Activated T-cell treated with anti-CD3 and anti-CD28 coated beads, Interleukin-2, amount 50 U/mL, for 72 hours (primary cell): ENCODE measurements around the gene KRT71. TPM values are rescaled to one million over a fixed set of nuclear protein-coding genes. Genes with fewer than 3 reads are reported as not detected.

Source experiments
- ATAC-seq, 2 donors: fragments of 150-1000 bp; cut with Tn5 transposase; replicated peaks in 1 of 2; 2 replicates each; pipeline ENCODE4 v1.10.0; 2021; ENCODE audit warnings: moderate library complexity in 2 of 2, mild to moderate bottlenecking in 1 of 2
- DNase-seq, 2 donors: peaks; one replicate each; pipeline ENCODE4 v3.0.0; 2021 to 2022; ENCODE audit warnings: mixed read lengths in 1 of 2
- H3K27ac Mint-ChIP-seq: one replicate; pipeline ENCODE4 v1.8.0; 2022; ENCODE audit warnings: mild to moderate bottlenecking, moderate library complexity, mixed read lengths
- H3K27me3 Mint-ChIP-seq: one replicate; pipeline ENCODE4 v1.8.0; 2022; ENCODE audit warnings: low read depth, mixed read lengths
- H3K36me3 Mint-ChIP-seq, 2 donors: one replicate each; pipeline ENCODE4 v1.8.0; 2022; ENCODE audit warnings: mixed read lengths in 2 of 2, mild to moderate bottlenecking in 1 of 2; ENCODE audit not compliant: insufficient read depth in 2 of 2
- H3K4me1 Mint-ChIP-seq: one replicate; pipeline ENCODE4 v1.8.0; 2022; ENCODE audit warnings: low read depth, mixed read lengths
- H3K4me3 Mint-ChIP-seq, 2 donors: one replicate each; pipeline ENCODE4 v1.8.0; 2022; ENCODE audit warnings: mild to moderate bottlenecking in 2 of 2, mixed read lengths in 2 of 2, moderate library complexity in 2 of 2
- H3K9me3 Mint-ChIP-seq, 2 donors: one replicate each; pipeline ENCODE4 v1.8.0; 2022; ENCODE audit warnings: mixed read lengths in 2 of 2
- total RNA-seq, 2 donors: library from RNA; stranded (reverse); gene quantifications; one replicate each; pipeline ENCODE4 v1.2.3, GENCODE V29; 2022

KRT71 gene
- total RNA-seq, 2 donors from 2014 or later = not detected

- no peaks in the 10 kb centered on the region for H3K27me3 Mint-ChIP-seq
- H3K4me1 Mint-ChIP-seq = peaks cover 7% of the 10 kb centered on the region
- ATAC-seq = no peak
- H3K9me3 Mint-ChIP-seq = no peaks in the 10 kb centered on the region
- no peak overlapping the region for H3K4me3 Mint-ChIP-seq
- DNase-seq = no peak
- H3K36me3 Mint-ChIP-seq = no peaks in the 10 kb centered on the region
- no peak overlapping the region for H3K27ac Mint-ChIP-seq
Measured at GRCh38 chr12:52542157-52542556, 10.8 kb downstream of the KRT71 start.

GRCh38 chr12:52541709-52542108 lies 11.2 kb downstream of the KRT71 start:
- Mint-ChIP-seq H3K27ac (no peak overlapping the region), H3K36me3 (no peaks in the 10 kb centered on the region), H3K4me1 (peaks cover 7% of the 10 kb centered on the region), H3K4me3 (no peak overlapping the region), H3K27me3 (no peaks in the 10 kb centered on the region), H3K9me3 (no peaks in the 10 kb centered on the region)
- no peak for DNase-seq
- no peak for ATAC-seq

- Mint-ChIP-seq H3K27ac (no peak overlapping the region), H3K4me1 (peaks cover 7% of the 10 kb centered on the region), H3K9me3 (no peaks in the 10 kb centered on the region), H3K36me3 (no peaks in the 10 kb centered on the region), H3K4me3 (no peak overlapping the region), H3K27me3 (no peaks in the 10 kb centered on the region)
- ATAC-seq (no peak), DNase-seq (no peak)
Measured at GRCh38 chr12:52540531-52540930, 12.4 kb downstream of the KRT71 start.

- no peaks in the 10 kb centered on the region for H3K9me3 Mint-ChIP-seq
- H3K27me3 Mint-ChIP-seq = no peaks in the 10 kb centered on the region
- H3K4me3 Mint-ChIP-seq = no peak overlapping the region
- no peak overlapping the region for H3K27ac Mint-ChIP-seq
- H3K36me3 Mint-ChIP-seq = no peaks in the 10 kb centered on the region
- DNase-seq = no peak
- ATAC-seq = no peak
- H3K4me1 Mint-ChIP-seq = peaks cover 7% of the 10 kb centered on the region
Measured at GRCh38 chr12:52539821-52540173, 13.1 kb downstream of the KRT71 start.

GRCh38 chr12:52539083-52539820 lies 13.7 kb downstream of the KRT71 start:
- ATAC-seq = no peak
- no peak overlapping the region for H3K4me3 Mint-ChIP-seq
- peaks cover 7% of the 10 kb centered on the region for H3K4me1 Mint-ChIP-seq
- no peaks in the 10 kb centered on the region for H3K36me3 Mint-ChIP-seq
- no peaks in the 10 kb centered on the region for H3K27me3 Mint-ChIP-seq
- no peak overlapping the region for H3K27ac Mint-ChIP-seq
- H3K9me3 Mint-ChIP-seq = no peaks in the 10 kb centered on the region
- no peak for DNase-seq

GRCh38 chr12:52537101-52537500 lies 15.8 kb downstream of the KRT71 start:
- no peaks in the 10 kb centered on the region for H3K4me1 Mint-ChIP-seq
- DNase-seq = no peak
- ATAC-seq = no peak
- no peaks in the 10 kb centered on the region for H3K9me3 Mint-ChIP-seq
- H3K27me3 Mint-ChIP-seq = no peaks in the 10 kb centered on the region
- H3K36me3 Mint-ChIP-seq = no peaks in the 10 kb centered on the region
- H3K27ac Mint-ChIP-seq = no peak overlapping the region
- no peak overlapping the region for H3K4me3 Mint-ChIP-seq

GRCh38 chr12:52535574-52535973 lies 17.4 kb downstream of the KRT71 start:
- ATAC-seq (no peak), DNase-seq (no peak)
- no peaks in the 10 kb centered on the region for H3K9me3 Mint-ChIP-seq
- no peak overlapping the region for H3K27ac Mint-ChIP-seq
- no peak overlapping the region for H3K4me3 Mint-ChIP-seq
- H3K36me3 Mint-ChIP-seq = no peaks in the 10 kb centered on the region
- H3K27me3 Mint-ChIP-seq = no peaks in the 10 kb centered on the region
- no peaks in the 10 kb centered on the region for H3K4me1 Mint-ChIP-seq

GRCh38 chr12:52534482-52534881 lies 18.5 kb downstream of the KRT71 start:
- Mint-ChIP-seq H3K4me1 (no peaks in the 10 kb centered on the region), H3K27ac (no peak overlapping the region), H3K27me3 (no peaks in the 10 kb centered on the region), H3K9me3 (no peaks in the 10 kb centered on the region), H3K36me3 (no peaks in the 10 kb centered on the region), H3K4me3 (no peak overlapping the region)
- DNase-seq = no peak
- ATAC-seq = no peak

GRCh38 chr12:52533686-52534470 lies 19.1 kb downstream of the KRT71 start:
- no peak overlapping the region for H3K27ac Mint-ChIP-seq
- ATAC-seq (no peak), DNase-seq (no peak)
- no peaks in the 10 kb centered on the region for H3K27me3 Mint-ChIP-seq
- H3K36me3 Mint-ChIP-seq = no peaks in the 10 kb centered on the region
- no peaks in the 10 kb centered on the region for H3K4me1 Mint-ChIP-seq
- no peaks in the 10 kb centered on the region for H3K9me3 Mint-ChIP-seq
- no peak overlapping the region for H3K4me3 Mint-ChIP-seq

- H3K27me3 Mint-ChIP-seq = no peaks in the 10 kb centered on the region
- DNase-seq = no peak
- H3K4me3 Mint-ChIP-seq = no peak overlapping the region
- no peaks in the 10 kb centered on the region for H3K9me3 Mint-ChIP-seq
- no peaks in the 10 kb centered on the region for H3K36me3 Mint-ChIP-seq
- no peaks in the 10 kb centered on the region for H3K4me1 Mint-ChIP-seq
- H3K27ac Mint-ChIP-seq = no peak overlapping the region
- ATAC-seq = no peak
Measured at GRCh38 chr12:52532636-52533035, 20.3 kb downstream of the KRT71 start.

GRCh38 chr12:52531566-52532300 lies 21.2 kb downstream of the KRT71 start:
- Mint-ChIP-seq H3K4me3 (no peak overlapping the region), H3K27ac (no peak overlapping the region), H3K9me3 (no peaks in the 10 kb centered on the region), H3K36me3 (no peaks in the 10 kb centered on the region), H3K4me1 (peaks cover 4% of the 10 kb centered on the region), H3K27me3 (no peaks in the 10 kb centered on the region)
- DNase-seq (no peak), ATAC-seq (no peak)

GRCh38 chr12:52530905-52531304 lies 22.0 kb downstream of the KRT71 start:
- Mint-ChIP-seq H3K4me3 (no peak overlapping the region), H3K9me3 (no peaks in the 10 kb centered on the region), H3K27ac (no peak overlapping the region), H3K36me3 (no peaks in the 10 kb centered on the region), H3K27me3 (no peaks in the 10 kb centered on the region), H3K4me1 (peaks cover 6% of the 10 kb centered on the region)
- ATAC-seq (no peak), DNase-seq (no peak)

GRCh38 chr12:52530366-52530765 lies 22.6 kb downstream of the KRT71 start:
- no peak overlapping the region for H3K27ac Mint-ChIP-seq
- DNase-seq (no peak), ATAC-seq (no peak)
- no peaks in the 10 kb centered on the region for H3K36me3 Mint-ChIP-seq
- H3K4me1 Mint-ChIP-seq = peaks cover 6% of the 10 kb centered on the region
- H3K4me3 Mint-ChIP-seq = no peak overlapping the region
- H3K9me3 Mint-ChIP-seq = no peaks in the 10 kb centered on the region
- H3K27me3 Mint-ChIP-seq = no peaks in the 10 kb centered on the region
